Choroid plexus epithelial cell (primary cell): ENCODE data around the gene TBX22.

ENCODE experiments used
- DNase-seq: peaks from one replicate; pipeline ENCODE4 v3.0.0-alpha.2; 2010; ENCODE audit warnings: low read depth
- H3K4me3 ChIP-seq: 2 replicates; pipeline ENCODE4 v1.5.1; 2011; ENCODE audit warnings: low read depth, mild to moderate bottlenecking, control low read depth, low read length, moderate library complexity
- CTCF ChIP-seq: conservative IDR thresholded peaks from 2 replicates; pipeline ENCODE4 v1.5.1; 2011; ENCODE audit warnings: low read depth, mild to moderate bottlenecking, control low read depth, inconsistent platforms, low read length, moderate library complexity

TBX22 gene

GRCh38 chrX:80014141-80014940, at the start of gene TBX22:
TSS of gene TBX22 (plus strand) at chrX:80014753. CDS start at chrX:80022270, 7,517 bp downstream.
- no peak within 1 kb of the TSS for H3K4me3 ChIP-seq
- TF ChIP-seq CTCF, result no peak
- DNase-seq, result no peak

DNA sequence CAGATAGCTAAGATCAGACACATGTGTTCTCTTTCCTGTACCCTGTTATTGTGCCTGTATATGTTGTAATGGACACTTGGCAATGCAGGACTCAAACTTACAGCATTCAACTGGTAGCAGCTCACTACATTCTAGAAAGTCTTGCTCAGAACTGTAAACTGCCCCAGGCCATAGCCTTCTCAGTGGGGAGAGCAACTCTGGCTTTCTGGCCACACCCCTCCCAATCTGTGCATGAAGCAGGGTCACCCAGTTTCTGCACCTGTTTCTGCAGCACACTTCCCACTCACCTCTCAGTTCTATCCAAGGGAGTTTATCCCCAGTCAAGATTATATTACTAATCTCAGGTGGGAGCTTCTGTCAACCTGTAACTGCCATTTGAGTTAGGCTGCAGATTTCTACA, 38.9 kb upstream of the TBX22 start:
- no peak for DNase-seq
- no peak for TF ChIP-seq CTCF
- H3K4me3 ChIP-seq, result no peak overlapping the region

DNA sequence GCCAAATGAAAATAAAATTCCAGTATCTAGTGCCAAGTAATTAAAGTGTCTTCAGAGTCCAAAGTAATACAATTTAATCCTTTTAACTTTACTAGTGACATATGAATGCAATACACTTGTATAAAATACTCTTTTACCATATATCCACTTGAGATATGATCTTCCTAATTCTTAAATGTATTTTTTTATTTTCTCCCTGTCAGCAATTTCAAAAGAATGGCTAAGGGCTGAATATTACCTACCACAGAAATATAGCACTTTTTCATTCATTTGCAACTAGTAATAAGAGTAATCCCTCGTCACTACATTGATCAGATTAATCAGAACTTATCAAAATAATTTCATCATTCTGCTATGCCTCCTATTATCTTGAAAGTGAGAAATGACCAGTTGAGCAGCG, 10.1 kb upstream of the TBX22 start:
- no peak for DNase-seq
- no peak for TF ChIP-seq CTCF
- H3K4me3 ChIP-seq, result no peak overlapping the region

DNA sequence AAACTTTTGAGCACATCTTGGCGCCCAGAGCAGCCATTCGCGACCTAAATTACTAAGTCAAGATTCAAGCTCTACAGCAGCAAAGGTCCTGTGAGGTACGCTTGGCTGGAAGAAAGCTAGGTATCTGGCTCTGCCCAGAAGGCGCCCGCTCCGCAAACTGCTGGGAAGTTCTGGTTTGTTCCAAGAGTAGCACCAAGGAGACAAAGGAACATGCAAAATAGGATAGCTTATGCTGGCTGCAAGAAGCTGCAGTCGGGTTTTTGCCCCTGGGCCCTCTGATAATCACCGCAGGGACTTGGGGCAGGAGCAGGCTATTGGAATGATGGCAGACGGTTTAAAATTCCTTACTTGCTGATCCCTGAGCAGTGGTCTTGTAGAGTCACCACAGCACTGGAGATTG, 3.0 kb upstream of the TBX22 start:
- no peak for DNase-seq
- H3K4me3 ChIP-seq, result no peak overlapping the region
- TF ChIP-seq CTCF, result no peak

GRCh38 chrX:80016182-80016581, 1.6 kb downstream of the TBX22 start:
- no peak overlapping the region for H3K4me3 ChIP-seq
- DNase-seq, result no peak
- TF ChIP-seq CTCF, result no peak

DNA sequence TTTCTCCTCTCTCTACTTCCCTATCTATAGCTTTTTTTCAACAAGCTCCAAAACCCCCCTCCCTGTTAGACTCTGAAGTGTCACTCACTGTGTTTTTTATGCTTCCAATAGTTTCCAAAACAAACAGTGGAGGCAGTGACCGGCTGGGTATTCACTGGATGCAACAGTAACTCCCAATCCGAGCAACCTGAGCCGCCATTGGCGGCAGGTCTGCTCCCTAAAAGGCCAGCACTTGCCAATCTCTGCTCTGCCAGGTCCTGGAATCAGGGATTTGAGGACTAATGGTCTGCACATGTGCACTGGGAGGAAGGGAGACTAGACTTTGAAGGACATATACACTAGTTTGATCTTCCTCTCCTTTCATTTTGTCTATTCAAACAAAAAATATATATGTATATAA, 7.1 kb downstream of the TBX22 start:
- TF ChIP-seq CTCF, result no peak
- DNase-seq, result no peak
- no peak overlapping the region for H3K4me3 ChIP-seq

- no peak for DNase-seq
- TF ChIP-seq CTCF, result no peak
- H3K4me3 ChIP-seq, result no peak overlapping the region
These were observed 7.9 kb downstream of the TBX22 start for GRCh38 chrX:80022363-80023031.
